HFFc6 (cell line): ENCODE results near the gene SERPINA5. TPM values are rescaled to one million over a fixed set of nuclear protein-coding genes. Genes with fewer than 3 reads are reported as not detected.
A peak's percentile ranks its signal among the peaks of the same experiment; 100 is the strongest.

ENCODE experiments used
- DNase-seq: peaks from one replicate; pipeline ENCODE4 v3.0.0-alpha.2; 2018
- H3K27ac Mint-ChIP-seq: 2 replicates; pipeline ENCODE4 v1.8.0; 2020; ENCODE audit warnings: mild to moderate bottlenecking, mixed read lengths
- H3K27me3 Mint-ChIP-seq: 2 replicates; pipeline ENCODE4 v1.8.0; 2021; ENCODE audit warnings: mild to moderate bottlenecking, moderate library complexity, mixed read lengths; ENCODE audit not compliant: insufficient read depth
- H3K36me3 Mint-ChIP-seq: 2 replicates; pipeline ENCODE4 v1.8.0; 2021; ENCODE audit warnings: low read depth, mixed read lengths
- H3K4me1 Mint-ChIP-seq: 2 replicates; pipeline ENCODE4 v1.8.0; 2020; ENCODE audit warnings: low read depth, mixed read lengths
- H3K4me3 Mint-ChIP-seq: 2 replicates; pipeline ENCODE4 v1.8.0; 2020; ENCODE audit warnings: mild to moderate bottlenecking, moderate library complexity, mixed read lengths
- H3K9me3 Mint-ChIP-seq: 2 replicates; pipeline ENCODE4 v1.8.0; 2020; ENCODE audit warnings: mild to moderate bottlenecking, mixed read lengths
- CTCF ChIP-seq: fragments of 200-600 bp; sonication (generic); IDR thresholded peaks from 2 replicates; pipeline ENCODE4 v1.5.0; 2021; ENCODE audit warnings: antibody characterized with exemption, mild to moderate bottlenecking
- total RNA-seq, 6 experiments: library from RNA; stranded (reverse); fragmentation: NEBNext Ultra II Directional; extraction: Animal tissue kit (Norgen Biotek cat#: 25700); gene quantifications; 2 replicates in 1 of 6; 3 replicates in 5 of 6; pipeline ENCODE4 v1.2.3, GENCODE V29; 2021

The SERPINA5 gene
- total RNA-seq, 6 experiments from 2014 or later: not detected

- H3K36me3 Mint-ChIP-seq: no peaks in the 10 kb centered on the region; the same call in 1 of the 2 replicates
- peaks cover 46% of the 10 kb centered on the region for H3K9me3 Mint-ChIP-seq
- no peak for DNase-seq
- peaks cover 2% of the 10 kb centered on the region; the same call in 1 of the 2 replicates for H3K27me3 Mint-ChIP-seq
- no peak overlapping the region for H3K27ac Mint-ChIP-seq
- no peak for TF ChIP-seq CTCF
- H3K4me1 Mint-ChIP-seq: no peaks in the 10 kb centered on the region
- H3K4me3 Mint-ChIP-seq: no peak overlapping the region
Observed at GRCh38 chr14:94548131-94548998, 32.9 kb upstream of the SERPINA5 start.

- no peak for DNase-seq
- H3K27ac Mint-ChIP-seq: no peak overlapping the region
- H3K4me1 Mint-ChIP-seq: no peaks in the 10 kb centered on the region
- no peak overlapping the region for H3K4me3 Mint-ChIP-seq
- TF ChIP-seq CTCF: peak; percentile 89
- peaks cover 1% of the 10 kb centered on the region; the same call in 1 of the 2 replicates for H3K27me3 Mint-ChIP-seq
- no peaks in the 10 kb centered on the region; the same call in 1 of the 2 replicates for H3K36me3 Mint-ChIP-seq
- peaks cover 38% of the 10 kb centered on the region for H3K9me3 Mint-ChIP-seq
Observed at GRCh38 chr14:94548999-94549985, 31.9 kb upstream of the SERPINA5 start.

- no peak overlapping the region for H3K27ac Mint-ChIP-seq
- H3K4me1 Mint-ChIP-seq: no peaks in the 10 kb centered on the region
- H3K4me3 Mint-ChIP-seq: no peak overlapping the region
- no peak for TF ChIP-seq CTCF
- H3K9me3 Mint-ChIP-seq: peaks cover 39% of the 10 kb centered on the region
- H3K27me3 Mint-ChIP-seq: peaks cover 1% of the 10 kb centered on the region; the same call in 1 of the 2 replicates
- no peaks in the 10 kb centered on the region; the same call in 1 of the 2 replicates for H3K36me3 Mint-ChIP-seq
- no peak for DNase-seq
Observed at GRCh38 chr14:94550041-94550440, 31.2 kb upstream of the SERPINA5 start.

- no peaks in the 10 kb centered on the region; the same call in 1 of the 2 replicates for H3K27me3 Mint-ChIP-seq
- peaks cover 50% of the 10 kb centered on the region for H3K9me3 Mint-ChIP-seq
- DNase-seq: no peak
- no peak for TF ChIP-seq CTCF
- H3K27ac Mint-ChIP-seq: no peak overlapping the region
- no peaks in the 10 kb centered on the region for H3K4me1 Mint-ChIP-seq
- H3K4me3 Mint-ChIP-seq: no peak overlapping the region
- H3K36me3 Mint-ChIP-seq: no peaks in the 10 kb centered on the region
Observed at GRCh38 chr14:94555991-94556390, 25.2 kb upstream of the SERPINA5 start.

GRCh38 chr14:94557327-94557726 is 23.9 kb upstream of the SERPINA5 start:
- no peaks in the 10 kb centered on the region for H3K36me3 Mint-ChIP-seq
- H3K27ac Mint-ChIP-seq: no peak overlapping the region
- no peak for DNase-seq
- no peaks in the 10 kb centered on the region; the same call in none of the 2 replicates for H3K27me3 Mint-ChIP-seq
- no peak for TF ChIP-seq CTCF
- peaks cover 63% of the 10 kb centered on the region for H3K9me3 Mint-ChIP-seq
- H3K4me1 Mint-ChIP-seq: no peaks in the 10 kb centered on the region
- no peak overlapping the region for H3K4me3 Mint-ChIP-seq
